Measurements from ENCODE around the gene FOXP1. TPM values are rescaled to one million over a fixed set of nuclear protein-coding genes. Genes with fewer than 3 reads are reported as not detected.

The FOXP1 gene
- total RNA-seq, 2 donors from 2014 or later: 41.7 to 94.3 TPM

- TF ChIP-seq CTCF (conservative IDR thresholded peaks at IDR 0.05): no peak
- H3K27me3 ChIP-seq (ENCODE audit: control insufficient read depth, insufficient read depth, low read length, poor library complexity, severe bottlenecking): no peaks in the 10 kb centered on the region
- no peak overlapping the region for H3K9ac ChIP-seq (ENCODE audit: extremely low read depth, low read length, poor library complexity, severe bottlenecking)
- no peak overlapping the region for H3K27ac Mint-ChIP-seq
- H3K27ac ChIP-seq (ENCODE audit: low read depth, low read length): no peak overlapping the region
- no peaks in the 10 kb centered on the region for H3K9me3 ChIP-seq (ENCODE audit: control insufficient read depth, low read length)
- no peaks in the 10 kb centered on the region for H3K9me3 Mint-ChIP-seq
- no peaks in the 10 kb centered on the region for H3K27me3 Mint-ChIP-seq (ENCODE audit: insufficient read depth)
- no peak for DNase-seq
- H3K36me3 Mint-ChIP-seq (ENCODE audit: low read depth): peaks cover 71% of the 10 kb centered on the region
- no peak overlapping the region for H3K4me3 ChIP-seq (ENCODE audit: low read length)
- H3K36me3 ChIP-seq (ENCODE audit: control insufficient read depth, insufficient read depth, low read length): peaks cover 32% of the 10 kb centered on the region
- H3K4me1 ChIP-seq (ENCODE audit: control insufficient read depth, insufficient read depth, low read length): no peaks in the 10 kb centered on the region
- H3K4me3 Mint-ChIP-seq: no peak overlapping the region
- 94 to 100% methylated on average over 4 to 5 of the region's 5 CpGs for WGBS, 2 experiments (ENCODE audit: insufficient coverage in 1 of 2, insufficient read length in 1 of 2)
- H3K4me1 Mint-ChIP-seq: peaks cover 4% of the 10 kb centered on the region
Observed at GRCh38 chr3:70974747-70975146, 608.8 kb downstream of the FOXP1 start.

GRCh38 chr3:70973558-70973957, 610.0 kb downstream of the FOXP1 start:
- Mint-ChIP-seq H3K27ac (no peak overlapping the region), H3K4me1 (peaks cover 4% of the 10 kb centered on the region), H3K9me3 (no peaks in the 10 kb centered on the region), H3K36me3 (ENCODE audit: low read depth) (peaks cover 71% of the 10 kb centered on the region), H3K4me3 (no peak overlapping the region), H3K27me3 (ENCODE audit: insufficient read depth) (no peaks in the 10 kb centered on the region)
- no peak overlapping the region for H3K9ac ChIP-seq (ENCODE audit: extremely low read depth, low read length, poor library complexity, severe bottlenecking)
- H3K4me1 ChIP-seq (ENCODE audit: control insufficient read depth, insufficient read depth, low read length): no peaks in the 10 kb centered on the region
- TF ChIP-seq CTCF (conservative IDR thresholded peaks at IDR 0.05): no peak
- H3K27me3 ChIP-seq (ENCODE audit: control insufficient read depth, insufficient read depth, low read length, poor library complexity, severe bottlenecking): no peaks in the 10 kb centered on the region
- H3K36me3 ChIP-seq (ENCODE audit: control insufficient read depth, insufficient read depth, low read length): peaks cover 32% of the 10 kb centered on the region
- H3K9me3 ChIP-seq (ENCODE audit: control insufficient read depth, low read length): no peaks in the 10 kb centered on the region
- no peak overlapping the region for H3K4me3 ChIP-seq (ENCODE audit: low read length)
- WGBS, 2 experiments (ENCODE audit: insufficient coverage in 1 of 2, insufficient read length in 1 of 2): 92 to 100% methylated on average over 3 to 6 of the region's 6 CpGs
- H3K27ac ChIP-seq (ENCODE audit: low read depth, low read length): no peak overlapping the region
- no peak for DNase-seq

DNA sequence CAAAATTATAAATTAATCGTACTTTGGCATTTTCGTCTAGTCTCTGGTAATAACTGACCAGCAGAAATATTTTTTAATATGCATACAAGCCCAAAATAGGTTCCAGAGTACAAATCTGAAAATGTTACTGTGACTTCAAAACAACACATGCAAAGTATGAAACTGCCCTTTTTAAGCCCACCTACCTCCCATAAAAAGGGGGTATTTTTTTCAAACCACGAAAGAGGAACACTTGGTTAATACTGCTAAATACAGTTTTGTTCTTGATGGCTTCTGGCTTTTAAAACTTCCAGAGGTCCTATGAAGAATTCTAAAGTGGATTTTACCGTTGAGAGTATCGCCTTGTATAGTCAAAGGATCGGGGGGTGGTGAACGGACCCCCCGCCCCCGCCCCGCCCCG, 610.7 kb downstream of the FOXP1 start:
- Mint-ChIP-seq H3K27me3 (ENCODE audit: insufficient read depth) (no peaks in the 10 kb centered on the region), H3K4me1 (peaks cover 4% of the 10 kb centered on the region), H3K9me3 (no peaks in the 10 kb centered on the region), H3K27ac (no peak overlapping the region), H3K4me3 (no peak overlapping the region), H3K36me3 (ENCODE audit: low read depth) (peaks cover 69% of the 10 kb centered on the region)
- no peak for TF ChIP-seq CTCF (conservative IDR thresholded peaks at IDR 0.05)
- H3K27ac ChIP-seq (ENCODE audit: low read depth, low read length): no peak overlapping the region
- no peak for DNase-seq
- WGBS, 2 experiments (ENCODE audit: insufficient coverage in 1 of 2, insufficient read length in 1 of 2): 93 to 97% methylated on average over 3 to 11 of the region's 11 CpGs
- no peak overlapping the region for H3K9ac ChIP-seq (ENCODE audit: extremely low read depth, low read length, poor library complexity, severe bottlenecking)
- H3K27me3 ChIP-seq (ENCODE audit: control insufficient read depth, insufficient read depth, low read length, poor library complexity, severe bottlenecking): no peaks in the 10 kb centered on the region
- no peak overlapping the region for H3K4me3 ChIP-seq (ENCODE audit: low read length)
- H3K36me3 ChIP-seq (ENCODE audit: control insufficient read depth, insufficient read depth, low read length): peaks cover 32% of the 10 kb centered on the region
- no peaks in the 10 kb centered on the region for H3K9me3 ChIP-seq (ENCODE audit: control insufficient read depth, low read length)
- no peaks in the 10 kb centered on the region for H3K4me1 ChIP-seq (ENCODE audit: control insufficient read depth, insufficient read depth, low read length)
